Prostate gland (tissue), 2 donors: ENCODE measurements around the gene KMT2C.

Experiments
- CTCF ChIP-seq, 4 experiments: fragments of 200-600 bp in 2 of 4; fragments of 450-650 bp in 2 of 4; sonication (generic) in 2 of 4; IDR thresholded peaks; 1 replicate in 3 of 4; 2 replicates in 1 of 4; pipeline ENCODE4 v1.5.1; 2016 to 2019; ENCODE audit warnings: antibody characterized with exemption in 4 of 4, mild to moderate bottlenecking in 2 of 4, moderate library complexity in 2 of 4
- POLR2A ChIP-seq: fragments of 450-650 bp; IDR thresholded peaks from one replicate; pipeline ENCODE4 v1.6.1; 2016; ENCODE audit warnings: antibody characterized with exemption, mild to moderate bottlenecking
- POLR2AphosphoS5 ChIP-seq: sonication (generic); formaldehyde crosslinking; IDR thresholded peaks from one replicate; pipeline ENCODE4 v1.6.1; 2017; ENCODE audit warnings: antibody characterized with exemption

DNA sequence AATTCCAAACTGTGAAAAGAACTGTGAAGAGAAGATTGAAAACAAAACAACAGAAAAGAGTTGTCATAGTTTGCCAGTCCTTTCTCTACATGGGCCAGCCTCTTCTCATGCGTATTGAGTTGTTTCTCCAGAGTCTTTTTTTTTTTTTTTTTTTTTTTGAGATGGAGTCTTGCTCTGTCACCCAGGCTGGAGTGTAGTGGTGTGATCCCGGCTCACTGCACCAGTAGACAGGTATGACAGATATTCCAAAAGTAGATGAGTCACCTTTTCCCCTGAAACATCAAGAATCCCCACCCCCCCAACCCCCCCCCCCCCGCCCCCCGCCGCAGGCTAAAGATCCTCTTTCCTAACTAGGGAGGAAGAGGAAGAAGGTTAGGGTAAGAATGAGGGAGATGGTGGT is 15.6 kb upstream of the KMT2C start:
- no peak for TF ChIP-seq POLR2A
- TF ChIP-seq POLR2AphosphoS5, result no peak
- no peak for TF ChIP-seq CTCF (IDR thresholded peaks at IDR 0.05)
